OCI-LY7 (cell line): ENCODE measurements around the gene MIOX. TPM values are rescaled to one million over a fixed set of nuclear protein-coding genes. Genes with fewer than 3 reads are reported as not detected.

Source experiments
- BruUV-seq: library from RNA; stranded (reverse); fragments of 400-500 nt; replicated peaks from 2 replicates; lab custom pipeline; 2021; lab: Mats Ljungman, UMichigan
- CTCF ChIA-PET: fragments of 300-600 bp; sonication (Branson Sonifier 250); formaldehyde crosslinking; loops from one replicate; lab custom pipeline; 2022; ENCODE audit warnings: antibody characterized with exemption; ENCODE audit not compliant: unreplicated experiment; lab: Charles Lee
- POLR2A ChIA-PET: fragments of 300-600 bp; sonication (Branson Sonifier 250); formaldehyde crosslinking; loops from one replicate; lab custom pipeline; 2022; ENCODE audit warnings: antibody characterized with exemption; lab: Charles Lee
- DNase-seq: peaks from one replicate; pipeline ENCODE4 v3.0.0-alpha.2; 2015; ENCODE audit warnings: low spot score
- H2AFZ ChIP-seq: fragments of 200-600 bp; sonication (generic), shearing (Covaris generic); 2 replicates; pipeline ENCODE4 v1.6.1; 2014; ENCODE audit warnings: mild to moderate bottlenecking, antibody characterized with exemption, low read length, moderate library complexity
- H3K27ac ChIP-seq: fragments of 200-600 bp; sonication (generic); 2 replicates; pipeline ENCODE4 v1.5.1; 2014; ENCODE audit warnings: mixed run types, low read depth, mild to moderate bottlenecking, moderate library complexity, low read length, inconsistent platforms; ENCODE audit not compliant: poor library complexity, severe bottlenecking
- H3K36me3 ChIP-seq: fragments of 200-600 bp; sonication (generic); 2 replicates; pipeline ENCODE4 v1.6.1; 2014; ENCODE audit warnings: mild to moderate bottlenecking, antibody characterized with exemption, low read length, moderate library complexity, mixed read lengths; ENCODE audit not compliant: insufficient read depth
- H3K4me1 ChIP-seq: fragments of 200-600 bp; sonication (generic); 2 replicates; pipeline ENCODE4 v1.5.1; 2014; ENCODE audit warnings: mild to moderate bottlenecking, low read length; ENCODE audit not compliant: insufficient read depth, poor library complexity, severe bottlenecking
- H3K4me2 ChIP-seq: fragments of 200-600 bp; sonication (generic); 2 replicates; pipeline ENCODE4 v1.6.1; 2014; ENCODE audit warnings: mild to moderate bottlenecking, low read length
- H3K4me3 ChIP-seq: fragments of 200-600 bp; sonication (generic); 2 replicates; pipeline ENCODE4 v1.5.1; 2014; ENCODE audit warnings: mild to moderate bottlenecking, low read depth, low read length; ENCODE audit not compliant: poor library complexity, severe bottlenecking
- H3K79me2 ChIP-seq: fragments of 200-600 bp; sonication (generic); 2 replicates; pipeline ENCODE4 v1.6.1; 2016; ENCODE audit warnings: low read depth, mild to moderate bottlenecking, low read length, moderate library complexity, mixed read lengths; ENCODE audit not compliant: insufficient read depth
- H3K9me2 ChIP-seq: fragments of 200-600 bp; sonication (generic); 2 replicates; pipeline ENCODE4 v1.6.1; 2016; ENCODE audit warnings: mild to moderate bottlenecking, low read length, mixed read lengths; ENCODE audit not compliant: insufficient read depth
- H3K9me3 ChIP-seq: fragments of 200-600 bp; sonication (generic); 2 replicates; pipeline ENCODE4 v1.6.1; 2014; ENCODE audit warnings: mild to moderate bottlenecking, mixed run types, low read length, mixed read lengths
- H4K20me1 ChIP-seq: fragments of 200-600 bp; sonication (generic); 2 replicates; pipeline ENCODE4 v1.6.1; 2014; ENCODE audit warnings: mild to moderate bottlenecking, antibody characterized with exemption, low read length, moderate library complexity, mixed read lengths; ENCODE audit not compliant: insufficient read depth
- CTCF ChIP-seq: fragments of 200-600 bp; sonication (generic); conservative IDR thresholded peaks from 2 replicates; pipeline ENCODE4 v1.5.1; 2014; ENCODE audit warnings: mild to moderate bottlenecking, antibody characterized with exemption, low read length, moderate library complexity, mixed read lengths
- EZH2phosphoT487 ChIP-seq: fragments of 200-600 bp; sonication (generic); IDR thresholded peaks from 2 replicates; pipeline ENCODE4 v1.6.1; 2018; ENCODE audit warnings: low read depth, borderline replicate concordance, mild to moderate bottlenecking, mixed run types, antibody characterized with exemption, low read length, moderate library complexity, mixed read lengths
- intact Hi-C: fragments of 100-400 bp; cut with micrococcal nuclease; formaldehyde crosslinking; loops from one replicate; pipeline ENCODE4 v1.10.0; 2022; ENCODE audit not compliant: unreplicated experiment
- total RNA-seq, 2 experiments: library from RNA; depleted of rRNA in 1 of 2; stranded (reverse); fragments of >200 nt in 1 of 2; shearing (Covaris generic) in 1 of 2; gene quantifications; 2 replicates each; pipeline ENCODE4 v1.2.3, GENCODE V29; 2014 to 2022

The MIOX gene
- total RNA-seq, 2 experiments from 2014 or later, result 0.53 TPM; not detected in 1

DNA sequence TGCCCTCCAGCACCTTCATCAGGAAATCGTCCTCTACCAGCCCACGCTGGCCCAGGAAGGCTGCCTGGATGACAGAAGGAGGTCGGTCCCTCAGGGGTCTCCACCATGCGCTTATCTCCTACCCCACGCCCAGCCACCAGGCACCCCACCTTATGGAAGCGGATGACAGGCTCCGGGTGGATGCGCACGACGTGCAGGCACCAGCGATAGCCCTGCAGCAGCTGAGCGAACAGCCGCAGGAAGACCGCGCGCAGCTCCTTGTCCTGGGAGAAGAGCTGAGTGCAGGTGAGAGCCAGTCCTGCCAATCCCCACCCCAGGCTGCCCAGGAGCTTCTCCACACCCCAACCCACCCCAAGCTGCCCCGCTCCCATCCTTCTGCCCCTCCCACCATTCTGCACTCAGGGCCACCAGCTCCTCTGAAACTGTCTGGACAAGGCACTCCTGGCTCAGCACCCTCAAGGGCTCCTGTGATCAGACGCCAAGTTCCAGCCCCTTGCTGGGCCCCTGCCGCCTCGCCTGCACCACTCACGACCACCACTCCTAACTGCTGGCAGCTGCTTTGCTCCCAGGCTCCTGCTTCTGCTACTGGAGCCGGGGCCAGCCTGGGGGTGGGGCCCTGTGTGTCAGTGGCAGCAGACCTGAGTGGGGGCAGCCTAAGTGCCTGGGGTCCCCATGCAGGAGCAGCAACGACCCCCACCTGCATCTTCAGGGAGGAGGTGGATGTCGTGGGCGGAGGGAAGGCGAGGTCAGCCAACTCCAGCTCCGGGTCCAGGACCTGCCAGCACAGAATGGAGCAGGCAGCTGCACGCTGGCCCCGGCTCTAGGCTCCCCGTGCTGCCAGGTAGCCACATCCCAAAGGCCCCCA is 21.4 kb upstream of the MIOX start:
- no TSS peak for BruUV-seq
- peaks cover 85% of the 10 kb centered on the region for H3K36me3 ChIP-seq
- H3K9me2 ChIP-seq, result no peaks in the 10 kb centered on the region
- no peaks in the 10 kb centered on the region for H3K9me3 ChIP-seq
- H3K27ac ChIP-seq, result no peak overlapping the region
- no peak for DNase-seq
- TF ChIP-seq CTCF, result no peak
- TF ChIP-seq EZH2phosphoT487, result no peak
- POLR2A ChIA-PET, result no interaction called here
- intact Hi-C loops, result no loop called here
- no peak overlapping the region for H2AFZ ChIP-seq
- no peak overlapping the region for H3K4me2 ChIP-seq
- H3K4me3 ChIP-seq, result no peak overlapping the region
- peaks cover 28% of the 10 kb centered on the region for H3K79me2 ChIP-seq
- H4K20me1 ChIP-seq, result no peaks in the 10 kb centered on the region
- H3K4me1 ChIP-seq, result peaks cover 33% of the 10 kb centered on the region
- CTCF ChIA-PET, result no interaction called here

DNA sequence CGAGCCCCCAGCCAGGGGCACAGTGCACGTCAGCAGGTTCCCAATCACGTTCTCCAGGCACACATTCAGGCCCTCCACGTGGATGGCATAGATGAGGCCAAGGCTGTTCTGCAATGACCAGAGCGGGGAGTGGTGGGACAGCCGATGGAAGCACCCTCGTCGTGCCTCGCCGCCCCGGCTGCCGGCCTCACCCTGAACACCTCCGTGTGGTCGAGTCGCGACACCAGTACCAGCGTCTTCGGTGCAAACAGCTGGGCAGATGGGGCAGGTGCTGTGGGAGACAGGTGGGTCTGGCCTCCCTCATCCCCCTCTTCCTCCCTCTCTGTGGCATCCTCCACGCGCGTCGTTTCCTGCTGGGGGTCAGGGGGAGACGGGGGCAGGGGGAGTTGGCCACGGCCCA is 19.3 kb upstream of the MIOX start:
- no peaks in the 10 kb centered on the region for H3K9me2 ChIP-seq
- intact Hi-C loops, result no loop called here
- H3K4me2 ChIP-seq, result peak overlapping the region; percentile 80
- TF ChIP-seq CTCF (no peak), EZH2phosphoT487 (no peak)
- peaks cover 41% of the 10 kb centered on the region for H3K79me2 ChIP-seq
- peak; percentile 30 for DNase-seq
- H2AFZ ChIP-seq, result no peak overlapping the region
- H3K9me3 ChIP-seq, result no peaks in the 10 kb centered on the region
- peak overlapping the region; percentile 95 for H3K27ac ChIP-seq
- CTCF ChIA-PET, result no interaction called here
- POLR2A ChIA-PET, result interaction anchor here (1.0 kb wide), 1 partner anchor 58 kb away, joined by 3 read pairs; the partner anchor contains the start of gene SCO2
- H3K4me1 ChIP-seq, result peaks cover 53% of the 10 kb centered on the region
- H4K20me1 ChIP-seq, result no peaks in the 10 kb centered on the region
- no TSS peak for BruUV-seq
- peaks cover 73% of the 10 kb centered on the region for H3K36me3 ChIP-seq
- peak overlapping the region; percentile 96 for H3K4me3 ChIP-seq
